Measurements from ENCODE around the gene WTAP.
A peak's percentile ranks its signal among the peaks of the same experiment; 100 is the strongest.
"Not testable (repeated sequence)": the region's sequence is repeated elsewhere in the genome, so short reads cannot be mapped to it uniquely, and the experiment has no call there.

WTAP gene

DNA sequence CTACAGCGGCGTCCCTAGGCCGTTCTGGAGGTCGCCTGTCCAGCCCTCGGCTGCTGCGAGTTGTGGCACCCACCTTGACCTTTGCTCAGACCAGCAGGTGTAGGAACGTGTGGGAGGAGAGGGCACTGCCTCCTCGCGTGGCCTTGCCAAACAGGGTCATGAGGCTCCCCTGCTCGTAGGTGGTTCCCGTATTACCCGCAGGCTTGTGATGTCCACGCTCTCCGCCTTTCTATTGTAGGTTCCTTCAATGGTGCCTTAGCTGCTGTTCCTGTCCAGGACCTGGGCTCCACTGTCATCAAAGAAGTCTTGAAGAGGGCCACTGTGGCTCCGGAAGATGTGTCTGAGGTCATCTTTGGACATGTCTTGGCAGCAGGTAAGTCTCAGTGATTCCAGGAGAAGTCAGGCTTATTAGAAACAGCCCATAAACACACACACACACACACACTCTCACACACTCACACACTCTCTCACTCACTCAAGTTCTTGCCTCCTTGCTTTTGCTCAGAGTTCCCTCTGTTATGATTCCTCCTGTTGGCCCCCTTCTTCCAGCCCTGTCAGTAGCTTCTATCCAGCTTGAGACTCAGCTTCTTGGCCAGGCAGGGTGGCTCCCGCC, 35.5 kb downstream of the WTAP start:
- no peak for DNase-seq (ENCODE audit: low read depth)

DNA sequence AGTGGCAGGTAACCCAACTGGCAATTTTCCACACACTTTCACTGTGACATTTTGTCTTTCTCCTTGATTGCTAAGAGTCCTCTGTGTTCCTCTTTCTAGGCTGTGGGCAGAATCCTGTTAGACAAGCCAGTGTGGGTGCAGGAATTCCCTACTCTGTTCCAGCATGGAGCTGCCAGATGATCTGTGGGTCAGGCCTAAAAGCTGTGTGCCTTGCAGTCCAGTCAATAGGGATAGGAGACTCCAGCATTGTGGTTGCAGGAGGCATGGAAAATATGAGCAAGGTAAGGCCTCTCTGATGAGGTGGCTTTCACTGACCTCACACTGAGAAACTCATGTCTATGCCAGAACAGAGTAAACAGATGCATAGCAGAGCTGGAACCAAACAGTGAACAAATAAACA, 39.6 kb downstream of the WTAP start:
- DNase-seq (ENCODE audit: low read depth), result no peak

DNA sequence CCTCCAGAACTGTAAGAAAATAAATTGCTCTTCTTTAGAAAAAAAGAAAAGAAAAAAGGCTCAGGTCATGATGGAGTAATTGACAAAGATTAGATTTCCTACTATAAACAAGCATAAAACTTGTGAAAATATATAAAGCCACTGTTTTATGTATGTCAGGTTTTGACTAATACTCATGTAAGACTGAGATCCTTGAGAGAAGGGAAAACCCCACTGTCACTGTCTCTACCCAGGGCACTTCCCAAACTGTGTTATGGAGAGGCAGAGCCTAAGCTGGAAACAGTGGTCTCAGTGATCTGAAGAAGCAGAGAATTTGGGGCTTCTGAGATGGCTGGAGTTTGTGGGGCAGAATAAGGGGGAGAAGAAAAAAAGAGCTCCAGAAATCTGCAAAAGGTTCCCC, 42.2 kb downstream of the WTAP start:
- DNase-seq (ENCODE audit: low read depth), result no peak

DNA sequence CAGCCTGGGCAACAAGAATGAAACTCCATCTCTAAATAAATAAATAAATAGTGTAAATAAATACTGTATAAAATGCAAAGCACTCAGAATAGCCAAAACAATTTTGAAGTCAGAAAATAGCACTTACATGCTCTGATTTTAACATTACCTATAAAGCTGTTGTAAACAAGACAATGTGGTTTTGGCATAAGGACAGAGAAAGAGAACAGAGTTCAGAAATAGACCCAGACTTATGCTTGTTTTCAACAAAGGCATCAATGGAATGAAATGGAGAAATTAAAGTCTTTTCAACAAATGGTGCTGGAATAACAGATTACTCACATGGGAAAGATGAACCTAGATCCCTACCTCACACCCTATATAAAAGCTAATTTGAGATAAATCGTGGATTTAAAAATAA, 44.9 kb downstream of the WTAP start:
- DNase-seq (ENCODE audit: low read depth), result no peak

DNA sequence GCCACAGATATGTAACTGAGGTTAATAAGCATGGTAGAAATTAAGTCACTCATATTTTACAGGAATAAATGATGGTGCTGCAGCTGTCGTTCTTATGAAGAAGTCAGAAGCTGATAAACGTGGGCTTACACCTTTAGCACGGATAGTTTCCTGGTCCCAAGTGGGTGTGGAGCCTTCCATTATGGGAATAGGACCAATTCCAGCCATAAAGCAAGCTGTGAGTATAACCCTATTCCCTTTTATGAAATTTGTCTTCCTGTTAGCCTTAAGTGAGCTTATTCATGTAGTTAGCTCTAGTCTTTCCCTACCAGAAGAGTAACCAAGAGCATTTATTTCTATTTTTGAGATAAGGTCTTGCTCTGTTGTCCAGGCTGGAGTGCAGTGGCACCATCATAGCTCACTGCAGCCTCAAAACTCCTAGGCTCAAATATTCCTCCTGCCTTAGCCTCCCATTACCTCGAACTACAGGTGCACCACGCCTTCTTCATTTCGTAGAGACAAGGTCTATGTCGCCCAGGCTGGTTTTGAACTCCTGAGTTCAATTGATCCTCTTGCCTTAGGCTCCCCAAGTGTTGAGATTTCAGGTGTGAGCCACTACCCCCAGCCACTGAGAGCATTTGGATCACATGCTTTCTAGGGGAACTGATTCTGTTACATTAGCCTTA, 50.1 kb downstream of the WTAP start:
- no peak for DNase-seq (ENCODE audit: low read depth)

DNA sequence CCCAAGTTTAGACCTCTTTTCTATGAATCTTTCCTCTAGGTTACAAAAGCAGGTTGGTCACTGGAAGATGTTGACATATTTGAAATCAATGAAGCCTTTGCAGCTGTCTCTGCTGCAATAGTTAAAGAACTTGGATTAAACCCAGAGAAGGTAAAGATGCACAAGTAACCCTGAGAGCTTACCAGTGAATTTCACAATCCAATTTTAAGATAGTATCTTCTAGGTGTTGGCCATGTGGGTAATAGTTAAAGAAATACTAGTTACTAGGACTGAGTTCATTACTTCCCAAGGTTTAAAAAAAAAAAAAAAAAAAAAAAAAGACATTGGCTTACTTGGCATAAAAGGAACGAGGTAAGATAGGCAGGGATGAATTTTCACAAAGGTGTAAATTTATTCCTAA, 50.8 kb downstream of the WTAP start:
- no peak for DNase-seq (ENCODE audit: low read depth)

DNA sequence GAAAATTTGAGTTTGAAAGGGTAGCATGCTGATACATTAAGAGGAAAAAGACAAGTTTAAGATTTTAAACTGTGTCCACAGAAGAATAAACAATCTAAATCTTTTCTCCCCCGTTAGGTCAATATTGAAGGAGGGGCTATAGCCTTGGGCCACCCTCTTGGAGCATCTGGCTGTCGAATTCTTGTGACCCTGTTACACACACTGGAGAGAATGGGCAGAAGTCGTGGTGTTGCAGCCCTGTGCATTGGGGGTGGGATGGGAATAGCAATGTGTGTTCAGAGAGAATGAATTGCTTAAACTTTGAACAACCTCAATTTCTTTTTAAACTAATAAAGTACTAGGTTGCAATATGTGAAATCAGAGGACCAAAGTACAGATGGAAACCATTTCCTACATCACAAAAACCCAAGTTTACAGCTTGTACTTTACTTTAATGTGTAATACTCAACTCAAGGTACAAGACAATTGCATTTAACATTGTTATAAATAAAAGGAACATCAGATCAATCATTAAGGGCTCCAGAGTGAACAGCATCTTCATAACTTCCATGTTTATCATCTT, 51.3 kb downstream of the WTAP start:
- DNase-seq (ENCODE audit: low read depth), result no peak

DNA sequence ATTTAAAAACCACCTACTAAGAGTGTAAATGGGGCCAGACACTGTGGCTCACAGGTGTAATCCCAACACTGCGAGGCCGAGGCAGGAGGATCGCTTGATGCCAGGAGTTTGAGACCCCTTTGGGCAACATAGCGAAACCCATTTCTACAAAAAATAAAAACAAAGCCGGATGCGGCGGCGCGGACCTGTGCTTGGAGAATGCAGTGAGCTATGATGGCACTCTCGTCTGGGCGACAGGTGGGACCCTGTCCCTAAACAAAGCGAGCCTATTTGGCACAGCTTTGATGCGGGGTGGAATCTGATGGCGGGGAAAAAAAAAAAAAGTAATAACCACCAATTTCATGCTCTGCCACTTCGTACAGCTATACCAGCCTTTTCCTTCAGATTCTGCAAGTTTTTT, 61.0 kb downstream of the WTAP start:
- no peak for DNase-seq (ENCODE audit: low read depth)

DNA sequence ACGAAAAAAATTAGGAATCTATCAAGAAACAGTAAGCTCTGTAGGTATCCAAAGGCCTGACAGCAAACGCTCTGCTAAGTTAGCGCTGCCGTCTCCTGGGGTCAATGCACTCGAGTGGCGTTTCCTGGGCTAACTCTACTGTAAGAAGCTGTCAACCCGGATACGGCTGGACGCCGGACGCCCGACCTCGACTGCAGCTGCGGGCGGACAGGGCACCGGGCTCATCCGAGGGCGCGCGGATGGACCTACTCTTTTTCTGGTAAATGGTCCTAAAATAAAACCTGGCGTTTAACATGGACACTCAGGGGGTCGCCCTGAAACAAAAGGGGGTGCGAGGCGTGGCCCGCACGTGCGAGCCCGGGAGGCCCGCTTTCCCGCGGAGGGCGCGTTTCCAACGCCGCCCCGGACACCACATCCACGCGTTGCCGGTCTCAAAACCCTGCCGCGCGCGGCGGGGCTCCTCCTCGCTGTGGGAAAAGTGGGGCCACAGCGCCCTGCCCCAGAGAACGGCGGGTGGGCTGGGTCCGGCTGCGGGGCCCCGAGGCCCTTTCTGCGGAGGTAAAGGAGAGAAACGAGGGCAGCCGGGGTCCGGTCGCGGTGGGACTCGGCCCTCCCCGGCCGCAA, 61.6 kb downstream of the WTAP start:
- no peak for DNase-seq (ENCODE audit: low read depth)

DNA sequence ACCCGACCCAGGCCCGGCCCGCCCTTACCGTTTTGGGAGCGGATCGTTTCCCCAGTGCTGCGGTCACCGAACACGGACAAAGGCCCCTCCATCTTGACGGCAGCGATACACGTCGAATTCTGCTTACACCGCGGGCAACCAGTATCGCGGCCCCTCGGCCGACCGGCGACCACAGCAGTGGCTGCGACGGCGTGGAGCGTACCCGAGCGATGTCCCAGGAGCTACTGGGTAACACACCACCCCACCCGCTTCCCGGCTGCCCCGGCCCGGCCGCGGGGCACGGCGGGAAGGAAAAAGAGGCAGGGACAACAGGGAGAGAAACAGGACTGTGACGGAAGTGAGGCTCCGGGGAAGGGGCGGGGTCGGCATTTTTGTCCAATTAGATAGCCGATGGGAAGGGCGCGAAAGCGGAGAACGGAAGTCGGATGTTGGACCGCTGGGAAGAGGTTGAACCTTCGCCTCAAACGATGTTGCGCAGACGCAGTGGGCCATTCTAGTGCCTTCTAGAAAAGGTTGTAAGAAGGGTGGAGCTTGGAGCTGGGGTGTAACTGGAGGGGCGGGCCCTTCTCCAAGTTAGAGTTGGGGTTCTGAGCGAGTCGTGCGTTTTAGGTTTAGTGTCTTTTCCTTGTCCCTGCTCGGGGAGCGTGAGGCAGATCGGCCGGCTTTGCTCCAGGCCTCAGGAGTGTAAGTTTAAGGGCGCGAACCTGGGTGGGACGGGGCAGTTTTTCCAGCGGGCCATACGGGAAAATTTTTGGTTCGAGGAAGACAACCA, 62.3 kb downstream of the WTAP start, which contains the start of gene TCP1:
TSS of gene TCP1 (minus strand) at position 226 of the 772 bp plus-strand sequence. CDS start at position 92, 134 bp downstream.
- peak; percentile 99 for DNase-seq (ENCODE audit: low read depth)

DNA sequence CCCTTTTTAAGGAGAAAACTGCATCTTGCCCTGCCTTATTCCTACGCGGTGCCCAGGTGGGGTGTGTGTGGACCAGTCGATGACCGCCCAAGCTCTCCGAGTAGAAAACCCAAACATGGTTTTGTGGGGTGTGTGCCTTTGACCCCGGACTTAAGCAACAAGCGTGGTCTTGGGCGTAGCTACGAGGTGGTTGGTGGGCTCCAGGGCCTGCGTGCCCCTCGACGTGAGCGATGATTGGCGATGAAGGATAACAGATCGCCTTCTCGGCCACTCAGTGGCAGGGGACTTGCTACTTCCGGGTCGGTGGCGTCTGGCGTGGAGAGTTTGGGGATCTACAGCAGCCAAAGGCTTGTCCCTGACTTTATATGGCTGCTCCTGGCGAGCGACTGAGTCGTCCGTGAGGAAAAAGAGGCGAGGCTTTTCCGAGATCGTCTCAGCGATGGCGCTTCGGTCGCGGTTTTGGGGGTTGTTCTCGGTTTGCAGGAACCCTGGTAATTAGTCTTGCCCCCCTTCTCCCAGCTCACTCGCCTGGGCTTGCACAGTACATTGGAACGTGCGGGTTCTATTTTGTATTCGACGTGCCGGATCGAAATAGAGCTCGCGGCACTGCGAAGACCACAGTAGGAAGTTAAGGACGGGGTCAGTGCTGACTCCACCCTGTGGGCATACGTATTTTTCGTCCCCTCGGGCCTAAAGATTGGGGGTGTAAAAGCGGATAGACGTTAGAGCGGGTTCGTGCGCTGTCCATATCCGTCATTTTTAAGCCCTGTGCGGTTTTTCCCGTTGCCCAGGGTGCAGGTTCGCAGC, 63.0 kb downstream of the WTAP start, which contains the start of gene MRPL18:
TSS of gene MRPL18 (plus strand) at position 319 of the 807 bp plus-strand sequence. CDS start at position 440, 121 bp downstream.
- peak; percentile 64 for DNase-seq (ENCODE audit: low read depth)

DNA sequence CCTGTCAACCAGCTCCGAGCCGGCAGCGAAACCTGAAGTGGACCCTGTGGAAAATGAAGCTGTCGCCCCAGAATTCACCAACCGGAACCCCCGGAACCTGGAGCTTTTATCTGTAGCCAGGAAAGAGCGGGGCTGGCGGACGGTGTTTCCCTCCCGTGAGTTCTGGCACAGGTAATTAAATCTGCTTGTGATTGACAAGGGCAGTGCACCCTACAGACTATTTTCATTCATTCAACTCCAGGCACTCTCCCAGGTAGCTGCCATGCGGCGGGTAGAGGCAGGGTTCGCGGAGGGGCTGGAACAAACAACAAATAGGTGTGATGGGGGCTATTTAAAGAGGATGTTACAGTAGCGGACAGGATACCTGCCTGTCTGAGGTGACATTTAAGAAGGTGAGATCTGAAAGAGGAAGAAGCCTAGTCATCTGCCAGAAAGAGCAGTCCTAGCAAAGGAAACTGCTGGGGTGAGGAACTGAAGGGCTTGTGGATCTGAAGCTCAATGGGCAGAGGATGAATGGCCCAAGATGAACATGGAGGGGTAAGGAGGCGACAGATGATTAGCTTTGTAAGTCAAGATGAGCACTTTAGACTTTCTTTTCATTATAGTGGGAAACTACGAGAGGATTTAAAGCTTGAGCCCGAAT, 63.8 kb downstream of the WTAP start:
- no peak for DNase-seq (ENCODE audit: low read depth)

DNA sequence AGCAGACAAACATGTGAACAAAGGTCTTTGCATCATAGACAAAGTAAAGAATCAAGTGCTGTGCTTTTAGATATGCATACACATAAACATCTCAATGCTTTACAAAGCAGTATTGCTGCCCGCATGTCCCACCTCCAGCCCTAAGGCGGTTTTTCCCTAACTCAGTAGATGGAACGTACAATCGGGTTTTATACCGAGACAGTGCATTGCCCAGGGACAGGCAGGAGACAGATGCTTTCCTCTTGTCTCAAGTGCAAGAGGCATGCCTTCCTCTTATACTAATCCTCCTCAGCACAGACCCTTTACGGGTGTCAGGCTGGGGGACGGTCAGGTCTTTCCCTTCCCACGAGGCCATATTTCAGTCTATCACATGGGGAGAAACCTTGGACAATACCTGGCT, 67.7 kb downstream of the WTAP start:
- not testable (repeated sequence) for DNase-seq (ENCODE audit: low read depth)

DNA sequence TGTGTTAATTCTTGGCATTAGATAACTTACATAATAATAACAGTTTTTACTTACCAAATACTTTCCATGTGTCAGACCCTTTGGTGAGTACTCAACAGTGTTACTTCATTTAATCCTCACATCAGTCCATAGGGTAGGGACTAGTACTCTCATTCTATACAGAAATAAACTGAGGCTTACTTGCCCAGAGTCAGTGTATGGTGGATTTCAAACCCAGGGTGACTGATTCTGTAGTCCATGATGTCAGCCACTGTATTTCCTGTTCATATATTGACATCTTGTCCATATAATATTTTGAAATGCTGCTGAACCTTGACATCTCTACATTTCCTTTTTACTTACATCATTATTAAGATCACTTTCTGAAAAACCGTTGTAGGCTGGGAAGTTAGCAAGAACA, 70.2 kb downstream of the WTAP start:
- no peak for DNase-seq (ENCODE audit: low read depth)

DNA sequence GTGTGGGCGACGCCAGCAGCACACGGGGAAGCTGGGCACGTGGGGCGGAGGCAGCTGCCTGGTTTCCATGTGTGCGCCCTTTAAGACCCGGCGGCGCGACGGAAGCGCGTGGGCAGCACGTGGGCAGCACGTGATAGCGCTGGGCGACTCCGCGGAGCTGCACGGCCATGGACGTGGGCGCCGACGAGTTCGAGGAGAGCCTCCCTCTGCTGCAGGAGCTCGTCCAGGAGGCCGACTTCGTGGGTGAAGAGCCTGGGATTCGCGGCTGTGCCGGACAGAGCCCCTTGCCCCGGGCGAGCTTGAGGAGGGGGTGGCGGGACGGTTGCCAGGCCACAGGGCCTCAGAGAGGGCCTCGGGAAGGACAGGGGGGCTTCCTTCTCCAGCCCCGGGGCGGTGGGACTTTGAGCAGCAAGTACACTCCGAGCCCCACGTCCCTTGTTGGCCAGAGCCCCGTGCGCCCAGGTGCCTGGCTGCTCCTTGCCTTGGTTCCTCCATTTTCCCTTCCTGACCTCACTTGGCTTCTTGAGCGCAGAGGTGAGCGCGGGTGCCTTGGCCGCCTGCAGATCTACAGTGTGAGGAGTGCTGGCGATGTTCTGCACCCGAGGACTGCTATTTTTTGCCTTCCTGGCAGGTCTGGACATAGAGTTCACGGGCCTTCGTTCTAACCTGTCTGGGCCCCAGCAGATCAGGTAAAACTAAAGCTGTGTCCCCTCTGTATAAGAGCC, 73.0 kb downstream of the WTAP start, which contains the start of gene PNLDC1:
TSS of gene PNLDC1 (plus strand) at position 136 of the 725 bp plus-strand sequence. CDS start at position 168, 32 bp downstream.
- no peak for DNase-seq (ENCODE audit: low read depth)

DNA sequence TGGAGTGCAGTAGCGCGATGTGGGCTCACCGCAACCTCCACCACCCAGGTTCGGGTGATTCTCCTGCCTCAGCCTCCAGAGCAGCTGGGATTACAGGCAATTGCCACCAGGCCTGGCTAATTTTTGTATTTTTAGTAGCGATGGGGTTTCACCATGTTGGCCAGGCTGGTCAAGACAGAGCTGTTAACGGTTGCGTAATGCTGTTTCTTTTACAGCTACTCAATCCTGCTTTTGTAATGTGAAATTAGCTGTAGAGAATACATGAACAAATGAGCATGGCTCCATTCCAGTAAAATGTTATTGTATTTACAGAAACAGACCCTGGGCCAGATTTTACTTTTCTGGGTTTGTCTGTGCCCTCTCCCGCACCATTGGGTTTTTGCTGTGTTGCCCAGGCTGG, 74.6 kb downstream of the WTAP start:
- no peak for DNase-seq (ENCODE audit: low read depth)

DNA sequence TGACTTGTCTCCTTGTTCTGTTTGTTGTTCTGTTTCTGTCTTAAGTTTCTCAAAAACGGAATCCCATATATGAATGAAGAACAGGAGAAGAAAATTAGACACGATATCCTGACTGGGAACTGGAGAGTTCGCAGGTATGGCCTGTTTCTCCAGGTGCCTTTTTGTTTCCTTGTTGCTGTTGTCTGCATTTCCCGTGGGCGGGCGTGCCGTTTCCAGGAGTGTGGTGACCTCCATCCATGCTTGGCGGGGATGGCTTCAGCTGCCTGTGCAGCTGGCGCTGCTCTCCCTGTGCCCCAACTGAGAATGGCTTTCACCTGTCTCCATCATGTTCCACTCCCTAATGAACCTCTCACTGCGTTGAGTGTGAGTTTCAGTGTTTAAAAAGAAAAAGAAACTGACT, 77.2 kb downstream of the WTAP start:
- DNase-seq (ENCODE audit: low read depth), result no peak

DNA sequence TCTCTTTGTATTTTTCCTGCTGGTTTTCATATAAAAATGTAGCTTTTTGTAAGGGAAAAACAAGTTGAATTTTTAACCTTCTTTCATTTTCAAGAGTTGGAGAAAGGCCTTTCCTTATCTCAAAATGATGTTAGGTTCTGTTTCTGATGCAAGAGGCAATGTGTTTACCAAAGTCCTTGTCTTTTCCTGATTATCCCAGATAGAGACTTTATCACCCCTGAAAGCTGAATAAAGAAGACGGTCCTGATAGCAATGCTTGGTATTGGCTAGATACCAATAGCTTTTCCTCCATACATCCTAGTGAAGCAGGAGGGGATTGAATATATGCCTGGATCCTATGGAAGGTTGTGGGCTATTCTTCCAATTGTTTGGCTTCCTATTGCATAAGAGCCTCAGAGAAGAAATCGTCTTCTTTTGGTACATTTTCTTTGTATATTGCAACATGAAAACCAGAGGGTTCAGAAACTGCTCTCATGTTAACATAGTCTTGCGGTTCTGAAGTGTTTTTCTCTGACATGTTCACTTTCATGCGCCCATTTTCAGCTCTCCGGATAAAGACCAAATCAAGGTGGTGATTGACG, 78.2 kb downstream of the WTAP start:
- no peak for DNase-seq (ENCODE audit: low read depth)
